ENCODE results near the gene TCF7L1. TPM values are rescaled to one million over a fixed set of nuclear protein-coding genes. Genes with fewer than 3 reads are reported as not detected.
"Not testable (repeated sequence)": the region's sequence is repeated elsewhere in the genome, so short reads cannot be mapped to it uniquely, and the experiment has no call there.

TCF7L1 gene
- polyA plus RNA-seq, 3 donors = 0.05 to 0.09 TPM; not detected in 1

DNA sequence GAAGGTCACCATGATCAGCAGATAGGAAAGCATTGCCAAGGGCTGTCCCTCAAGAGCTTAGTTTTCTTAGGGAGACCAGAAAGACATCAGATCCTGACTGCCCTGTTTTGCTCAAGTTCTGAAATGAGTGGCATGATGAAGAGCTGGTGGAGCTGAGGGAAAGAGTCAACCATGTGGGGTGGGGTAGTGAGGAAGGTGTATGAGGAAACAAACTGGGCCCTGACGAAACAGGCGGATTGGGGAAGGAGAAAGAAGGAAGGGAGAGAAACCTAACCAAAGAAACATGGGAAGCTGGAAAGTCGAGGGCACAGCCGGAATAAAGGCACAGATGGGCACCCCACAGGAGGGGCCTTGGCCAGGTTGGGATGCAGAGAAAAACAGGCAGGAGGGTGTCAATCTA lies 186.6 kb downstream of the TCF7L1 start:
- peaks cover 77% of the 10 kb centered on the region for H3K79me2 ChIP-seq (ENCODE audit: insufficient read depth, low read length)
- H3K4me2 ChIP-seq (replicated peaks; ENCODE audit: extremely low read depth, low read length, poor library complexity, severe bottlenecking) = peak overlapping the region; percentile 17
- H4K20me1 ChIP-seq (ENCODE audit: insufficient read depth, low read length) = peaks cover 100% of the 10 kb centered on the region
- no peaks in the 10 kb centered on the region for H3K27me3 ChIP-seq (ENCODE audit: control insufficient read depth in 2 of 2, insufficient read depth in 2 of 2, low read length in 2 of 2)
- H3K4me1 ChIP-seq (ENCODE audit: control insufficient read depth in 1 of 2, insufficient read depth in 2 of 2, low read length in 2 of 2) = peaks cover 61 to 69% of the 10 kb centered on the region in 2 donors
- peak overlapping the region in 1 of 3 experiments; percentile 13 for H3K4me3 ChIP-seq (replicated peaks in 1 of 3; ENCODE audit: low read depth in 2 of 3, low read length in 3 of 3)
- no peak overlapping the region for H2AFZ ChIP-seq (ENCODE audit: insufficient read depth, low read depth, low read length, poor library complexity, severe bottlenecking)
- H3K27ac ChIP-seq (ENCODE audit: low read depth in 1 of 2, low read length in 2 of 2) = peak overlapping the region in 1 of 2 donors; percentile 63
- Mint-ChIP-seq H3K27me3 (ENCODE audit: low read depth in 3 of 3) (peaks cover 0 to 3% (median 0%) of the 10 kb centered on the region in 3 donors), H3K9me3 (no peaks in the 10 kb centered on the region), H3K4me1 (peaks cover 69% of the 10 kb centered on the region), H3K4me3 (no peak overlapping the region), H3K36me3 (peaks cover 82 to 90% of the 10 kb centered on the region in 2 donors), H3K27ac (peak overlapping the region; percentile 2 to 87 (median 75))
- 33% methylated on average over 1 of the region's 4 CpGs for WGBS (ENCODE audit: insufficient coverage)
- no peaks in the 10 kb centered on the region for H3K9me3 ChIP-seq (replicated peaks in 1 of 2; ENCODE audit: control insufficient read depth in 1 of 2, insufficient read depth in 1 of 2, low read length in 2 of 2)
- H3K9ac ChIP-seq (ENCODE audit: insufficient read depth, low read length, poor library complexity, severe bottlenecking) = no peak overlapping the region
- intact Hi-C loops (cut with micrococcal nuclease) = loop anchor here in 1 of 2 donors (10.0 kb wide), 1 partner anchor 85 kb away; no protein-coding TSS in a partner anchor
- DNase-seq = peak; percentile 17 to 66 (median 37)
- peaks cover 86 to 94% of the 10 kb centered on the region in 2 donors for H3K36me3 ChIP-seq (replicated peaks in 1 of 2; ENCODE audit: control insufficient read depth in 1 of 2, insufficient read depth in 2 of 2, low read length in 2 of 2)
- no peak for TF ChIP-seq CTCF (IDR thresholded peaks at IDR 0.05)

GRCh38 chr2:85323351-85323987 lies 190.3 kb downstream of the TCF7L1 start:
- Histone ChIP-seq H4K20me1 (ENCODE audit: insufficient read depth, low read length) (peaks cover 80% of the 10 kb centered on the region), H3K27me3 (ENCODE audit: control insufficient read depth in 2 of 2, insufficient read depth in 2 of 2, low read length in 2 of 2) (no peaks in the 10 kb centered on the region), H3K4me2 (replicated peaks; ENCODE audit: extremely low read depth, low read length, poor library complexity, severe bottlenecking) (peak overlapping the region; percentile 6), H3K9me3 (replicated peaks in 1 of 2; ENCODE audit: control insufficient read depth in 1 of 2, insufficient read depth in 1 of 2, low read length in 2 of 2) (no peaks in the 10 kb centered on the region), H3K36me3 (replicated peaks in 1 of 2; ENCODE audit: control insufficient read depth in 1 of 2, insufficient read depth in 2 of 2, low read length in 2 of 2) (peaks cover 52 to 62% of the 10 kb centered on the region in 2 donors), H3K4me1 (ENCODE audit: control insufficient read depth in 1 of 2, insufficient read depth in 2 of 2, low read length in 2 of 2) (peaks cover 81 to 93% of the 10 kb centered on the region in 2 donors), H3K9ac (ENCODE audit: insufficient read depth, low read length, poor library complexity, severe bottlenecking) (no peak overlapping the region), H2AFZ (ENCODE audit: insufficient read depth, low read depth, low read length, poor library complexity, severe bottlenecking) (no peak overlapping the region), H3K27ac (ENCODE audit: low read depth in 1 of 2, low read length in 2 of 2) (peak overlapping the region in 1 of 2 donors; percentile 98), H3K79me2 (ENCODE audit: insufficient read depth, low read length) (peaks cover 100% of the 10 kb centered on the region), H3K4me3 (replicated peaks in 1 of 3; ENCODE audit: low read depth in 2 of 3, low read length in 3 of 3) (peak overlapping the region in 1 of 3 experiments; percentile 28)
- H3K27me3 Mint-ChIP-seq (ENCODE audit: low read depth in 3 of 3) = peaks cover 0 to 3% (median 0%) of the 10 kb centered on the region in 3 donors
- H3K27ac Mint-ChIP-seq = peak overlapping the region in 6 of 7 donors; percentile 84 to 100 (median 97)
- no peak for TF ChIP-seq CTCF (IDR thresholded peaks at IDR 0.05)
- peak overlapping the region; percentile 26 to 27 for H3K4me3 Mint-ChIP-seq
- intact Hi-C loops (cut with micrococcal nuclease) = loop anchor here in 1 of 2 donors (10.0 kb wide), 1 partner anchor 81 kb away; no protein-coding TSS in a partner anchor
- H3K36me3 Mint-ChIP-seq = peaks cover 62 to 71% of the 10 kb centered on the region in 2 donors
- H3K9me3 Mint-ChIP-seq = no peaks in the 10 kb centered on the region
- WGBS (ENCODE audit: insufficient coverage) = 2% methylated on average over 3 of the region's 9 CpGs
- no peak for DNase-seq
- H3K4me1 Mint-ChIP-seq = peaks cover 86% of the 10 kb centered on the region

DNA sequence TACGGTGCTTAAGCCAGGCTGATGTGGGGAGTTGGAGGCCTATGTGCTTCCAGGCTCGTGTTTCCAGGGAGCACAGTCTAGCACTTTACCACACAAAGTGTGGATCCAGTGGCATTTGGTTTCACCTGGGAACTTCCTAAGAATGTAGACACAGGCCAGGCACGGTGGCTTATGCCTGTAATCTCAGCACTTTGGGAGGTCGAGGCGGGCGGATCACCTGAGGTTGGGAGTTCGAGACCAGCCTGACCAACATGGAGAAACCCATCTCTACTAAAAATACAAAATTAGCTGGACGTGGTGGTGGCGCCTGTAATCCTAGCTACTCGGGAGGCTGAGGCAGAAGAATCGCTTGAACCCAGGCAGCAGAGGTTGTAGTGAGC lies 190.8 kb downstream of the TCF7L1 start:
- H3K9ac ChIP-seq (ENCODE audit: insufficient read depth, low read length, poor library complexity, severe bottlenecking); H3K27me3 ChIP-seq (ENCODE audit: control insufficient read depth in 2 of 2, insufficient read depth in 2 of 2, low read length in 2 of 2); H3K9me3 Mint-ChIP-seq; H3K27me3 Mint-ChIP-seq (ENCODE audit: low read depth in 3 of 3); DNase-seq; H3K9me3 ChIP-seq (replicated peaks in 1 of 2; ENCODE audit: control insufficient read depth in 1 of 2, insufficient read depth in 1 of 2, low read length in 2 of 2); H2AFZ ChIP-seq (ENCODE audit: insufficient read depth, low read depth, low read length, poor library complexity, severe bottlenecking): not testable (repeated sequence)
- Histone ChIP-seq H3K4me2 (replicated peaks; ENCODE audit: extremely low read depth, low read length, poor library complexity, severe bottlenecking) (peak overlapping the region; percentile 6), H3K27ac (ENCODE audit: low read depth in 1 of 2, low read length in 2 of 2) (peak overlapping the region in 1 of 2 donors; percentile 98), H3K36me3 (replicated peaks in 1 of 2; ENCODE audit: control insufficient read depth in 1 of 2, insufficient read depth in 2 of 2, low read length in 2 of 2) (peaks cover 51 to 58% of the 10 kb centered on the region in 2 donors), H3K4me1 (ENCODE audit: control insufficient read depth in 1 of 2, insufficient read depth in 2 of 2, low read length in 2 of 2) (peaks cover 80 to 93% of the 10 kb centered on the region in 2 donors), H3K4me3 (replicated peaks in 1 of 3; ENCODE audit: low read depth in 2 of 3, low read length in 3 of 3) (peak overlapping the region in 1 of 3 experiments; percentile 97), H3K79me2 (ENCODE audit: insufficient read depth, low read length) (peaks cover 99% of the 10 kb centered on the region), H4K20me1 (ENCODE audit: insufficient read depth, low read length) (peaks cover 75% of the 10 kb centered on the region)
- Mint-ChIP-seq H3K4me1 (peaks cover 84% of the 10 kb centered on the region), H3K27ac (peak overlapping the region; percentile 84 to 100 (median 97)), H3K4me3 (peak overlapping the region; percentile 11 to 26), H3K36me3 (peaks cover 57 to 67% of the 10 kb centered on the region in 2 donors)
- intact Hi-C loops (cut with micrococcal nuclease) = loop anchor here in 1 of 2 donors (10.0 kb wide), 1 partner anchor 81 kb away; no protein-coding TSS in a partner anchor
- 92% methylated on average over 5 of the region's 11 CpGs for WGBS (ENCODE audit: insufficient coverage)

Measured in CD14-positive monocyte (primary cell).